Measurements from ENCODE around the gene BBX.

BBX gene

DNA sequence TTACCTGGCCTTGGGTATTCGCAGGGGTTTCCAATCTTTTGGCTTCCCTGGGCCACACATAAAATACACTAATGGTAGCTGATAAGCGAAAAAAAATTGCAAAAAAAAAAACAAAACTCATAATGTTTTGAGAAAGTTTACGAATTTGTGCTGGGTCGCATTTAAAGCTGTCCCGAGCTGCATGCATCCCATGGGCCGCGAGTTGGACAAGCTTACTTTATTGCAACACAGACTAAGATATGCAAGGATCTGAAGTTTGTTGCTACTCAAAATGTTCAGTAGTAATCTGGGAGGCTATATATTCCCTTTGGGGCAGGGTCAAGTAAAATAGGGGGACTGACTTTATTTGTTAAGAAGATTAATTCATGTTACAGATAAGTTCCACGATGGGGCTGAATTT, 320.2 kb downstream of the BBX start:
- H3K27ac ChIP-seq (ENCODE audit: low read depth, low read length): no peak overlapping the region

GRCh38 chr3:107845380-107846278, 322.9 kb downstream of the BBX start:
- H3K27me3 ChIP-seq (ENCODE audit: insufficient read depth, low read length): no peaks in the 10 kb centered on the region
- H3K4me1 ChIP-seq (ENCODE audit: insufficient read depth, low read length): peaks cover 6% of the 10 kb centered on the region
- H3K9me3 ChIP-seq (ENCODE audit: insufficient read depth, low read depth, low read length): no peaks in the 10 kb centered on the region
- H3K4me3 ChIP-seq (ENCODE audit: low read length): no peak overlapping the region
- H3K36me3 ChIP-seq (ENCODE audit: insufficient read depth, low read length): no peaks in the 10 kb centered on the region
- 90% methylated on average over 10 of the region's 11 CpGs for whole genome bisulfite sequencing
- no peak overlapping the region for H3K27ac ChIP-seq (ENCODE audit: low read depth, low read length)
- no peak overlapping the region for H3K9ac ChIP-seq (ENCODE audit: low read depth, low read length)

More for the DNA sequence above, 320.2 kb downstream of the BBX start:
- Histone ChIP-seq H3K9ac (ENCODE audit: low read depth, low read length) (no peak overlapping the region), H3K4me1 (ENCODE audit: insufficient read depth, low read length) (peaks cover 7% of the 10 kb centered on the region), H3K4me3 (ENCODE audit: low read length) (no peak overlapping the region), H3K36me3 (ENCODE audit: insufficient read depth, low read length) (no peaks in the 10 kb centered on the region), H3K9me3 (ENCODE audit: insufficient read depth, low read depth, low read length) (no peaks in the 10 kb centered on the region), H3K27me3 (ENCODE audit: insufficient read depth, low read length) (no peaks in the 10 kb centered on the region)
- 95% methylated on average over 7 of the region's 8 CpGs for WGBS

DNA sequence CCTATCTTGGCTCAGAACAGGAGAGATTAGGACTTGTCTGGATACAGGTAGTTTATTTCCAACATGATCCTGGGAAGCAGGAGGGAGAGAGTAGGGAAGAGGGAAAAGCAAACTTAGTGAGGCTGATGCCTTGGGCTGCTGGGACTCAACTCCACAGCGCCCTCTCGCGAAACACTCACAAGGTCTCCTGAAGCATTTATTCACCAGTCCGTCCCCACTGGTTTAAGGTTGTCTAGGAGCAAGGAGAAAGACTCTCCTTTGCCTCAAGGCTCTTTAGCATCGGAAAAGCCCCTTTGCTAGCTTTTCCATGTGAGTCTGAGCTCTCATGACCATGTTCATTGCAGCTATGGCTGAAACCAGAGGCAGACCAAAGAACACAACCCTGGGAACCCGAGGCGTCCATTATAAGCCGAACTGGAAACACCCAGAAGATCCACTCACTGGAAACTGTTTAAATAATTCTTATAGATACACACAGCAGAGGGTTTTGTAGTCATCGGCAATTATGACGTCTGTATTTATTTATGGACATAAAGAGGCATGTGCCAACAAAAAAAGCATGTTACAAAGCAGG, 323.6 kb downstream of the BBX start:
- no peaks in the 10 kb centered on the region for H3K4me1 ChIP-seq (ENCODE audit: insufficient read depth, low read length)
- H3K27me3 ChIP-seq (ENCODE audit: insufficient read depth, low read length): no peaks in the 10 kb centered on the region
- no peak overlapping the region for H3K9ac ChIP-seq (ENCODE audit: low read depth, low read length)
- H3K9me3 ChIP-seq (ENCODE audit: insufficient read depth, low read depth, low read length): no peaks in the 10 kb centered on the region
- no peaks in the 10 kb centered on the region for H3K36me3 ChIP-seq (ENCODE audit: insufficient read depth, low read length)
- no peak overlapping the region for H3K4me3 ChIP-seq (ENCODE audit: low read length)
- no peak overlapping the region for H3K27ac ChIP-seq (ENCODE audit: low read depth, low read length)
- WGBS: 45% methylated on average over 8 of the region's 10 CpGs

- H3K27me3 ChIP-seq (ENCODE audit: insufficient read depth, low read length): no peaks in the 10 kb centered on the region
- H3K4me3 ChIP-seq (ENCODE audit: low read length): no peak overlapping the region
- 0 out of 2 replicates have a peak, but pooled peaks cover 5% of the 10 kb centered on the region for H3K9me3 ChIP-seq (ENCODE audit: insufficient read depth, low read depth, low read length)
- 94% methylated on average over 7 of the region's 8 CpGs for WGBS
- H3K9ac ChIP-seq (ENCODE audit: low read depth, low read length): no peak overlapping the region
- no peak overlapping the region for H3K27ac ChIP-seq (ENCODE audit: low read depth, low read length)
- no peaks in the 10 kb centered on the region for H3K4me1 ChIP-seq (ENCODE audit: insufficient read depth, low read length)
- H3K36me3 ChIP-seq (ENCODE audit: insufficient read depth, low read length): no peaks in the 10 kb centered on the region
These were observed 325.0 kb downstream of the BBX start for GRCh38 chr3:107847791-107848190.

- Histone ChIP-seq H3K9me3 (ENCODE audit: insufficient read depth, low read depth, low read length) (0 out of 2 replicates have a peak, but pooled peaks cover 5% of the 10 kb centered on the region), H3K27ac (ENCODE audit: low read depth, low read length) (no peak overlapping the region), H3K4me1 (ENCODE audit: insufficient read depth, low read length) (no peaks in the 10 kb centered on the region), H3K36me3 (ENCODE audit: insufficient read depth, low read length) (no peaks in the 10 kb centered on the region), H3K9ac (ENCODE audit: low read depth, low read length) (no peak overlapping the region), H3K4me3 (ENCODE audit: low read length) (no peak overlapping the region), H3K27me3 (ENCODE audit: insufficient read depth, low read length) (no peaks in the 10 kb centered on the region)
- 94% methylated on average over 5 of the region's 5 CpGs for WGBS
These were observed 325.7 kb downstream of the BBX start for GRCh38 chr3:107848351-107848915.

DNA sequence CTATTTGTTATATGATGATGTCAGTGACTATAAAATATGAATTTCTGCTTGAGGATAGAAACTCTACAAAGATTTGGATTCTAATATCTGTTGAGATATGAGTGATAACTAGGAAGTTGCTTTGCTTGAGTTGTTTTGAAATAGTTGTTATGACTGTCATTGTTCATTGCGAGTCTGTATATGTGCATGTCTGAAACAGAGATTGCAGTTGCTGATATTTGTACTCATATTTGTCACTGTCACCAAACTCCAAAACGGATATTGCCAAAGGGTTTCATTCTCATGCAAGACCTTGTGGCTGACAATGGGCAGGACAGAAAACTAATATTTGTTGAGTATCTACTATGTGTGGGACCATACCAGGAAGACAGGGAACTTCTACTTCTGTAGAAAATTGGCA, 327.9 kb downstream of the BBX start:
- Histone ChIP-seq H3K27me3 (ENCODE audit: insufficient read depth, low read length) (no peaks in the 10 kb centered on the region), H3K9ac (ENCODE audit: low read depth, low read length) (no peak overlapping the region), H3K4me1 (ENCODE audit: insufficient read depth, low read length) (no peaks in the 10 kb centered on the region), H3K9me3 (ENCODE audit: insufficient read depth, low read depth, low read length) (0 out of 2 replicates have a peak, but pooled peaks cover 5% of the 10 kb centered on the region), H3K36me3 (ENCODE audit: insufficient read depth, low read length) (no peaks in the 10 kb centered on the region), H3K4me3 (ENCODE audit: low read length) (no peak overlapping the region), H3K27ac (ENCODE audit: low read depth, low read length) (no peak overlapping the region)
- WGBS: 85% methylated on average over 2 of the region's 2 CpGs

DNA sequence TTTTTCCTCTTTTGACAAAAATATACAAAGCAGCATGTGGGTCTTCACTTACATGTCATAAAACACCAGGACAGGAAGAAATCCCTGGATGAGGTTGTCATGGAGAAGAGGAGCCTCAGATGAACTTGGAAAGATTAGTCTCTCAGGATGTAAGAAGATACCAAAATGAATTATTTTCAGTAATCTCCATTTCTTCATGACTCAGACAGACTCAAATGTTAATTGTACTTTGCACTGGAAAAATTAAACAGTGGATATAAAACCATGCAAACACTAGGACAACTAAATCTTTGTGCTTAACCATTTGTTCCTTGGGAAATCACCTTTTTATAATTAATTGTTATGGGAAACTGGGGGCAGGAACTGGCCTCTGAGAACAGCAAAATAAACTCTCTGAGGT, 331.1 kb downstream of the BBX start:
- 0 out of 2 replicates have a peak, but pooled peaks cover 5% of the 10 kb centered on the region for H3K9me3 ChIP-seq (ENCODE audit: insufficient read depth, low read depth, low read length)
- no peak overlapping the region for H3K27ac ChIP-seq (ENCODE audit: low read depth, low read length)
- H3K4me3 ChIP-seq (ENCODE audit: low read length): no peak overlapping the region
- no peaks in the 10 kb centered on the region for H3K27me3 ChIP-seq (ENCODE audit: insufficient read depth, low read length)
- H3K4me1 ChIP-seq (ENCODE audit: insufficient read depth, low read length): no peaks in the 10 kb centered on the region
- H3K9ac ChIP-seq (ENCODE audit: low read depth, low read length): no peak overlapping the region
- no peaks in the 10 kb centered on the region for H3K36me3 ChIP-seq (ENCODE audit: insufficient read depth, low read length)

DNA sequence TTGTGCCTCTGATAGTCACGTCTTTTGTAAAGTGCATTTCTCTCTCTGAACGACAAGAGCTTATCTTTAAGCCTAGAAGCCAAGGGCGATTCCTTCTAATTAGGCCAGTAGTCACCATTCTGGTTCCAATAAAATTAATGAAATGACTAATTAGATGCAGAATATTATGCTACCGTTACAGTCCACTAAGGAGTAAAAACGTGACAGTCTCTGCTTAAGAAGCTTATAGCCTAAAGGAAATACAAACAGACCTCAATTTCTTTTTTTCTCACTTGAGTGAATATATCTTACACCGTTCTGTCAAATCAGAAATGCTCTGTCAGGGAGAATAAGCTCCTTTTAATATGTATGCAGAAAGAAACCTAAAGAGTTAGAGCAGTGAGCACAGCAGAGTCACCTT, 332.0 kb downstream of the BBX start:
- H3K9ac ChIP-seq (ENCODE audit: low read depth, low read length): no peak overlapping the region
- 87% methylated on average over 6 of the region's 6 CpGs for WGBS
- H3K9me3 ChIP-seq (ENCODE audit: insufficient read depth, low read depth, low read length): 0 out of 2 replicates have a peak, but pooled peaks cover 5% of the 10 kb centered on the region
- H3K27ac ChIP-seq (ENCODE audit: low read depth, low read length): no peak overlapping the region
- H3K36me3 ChIP-seq (ENCODE audit: insufficient read depth, low read length): no peaks in the 10 kb centered on the region
- H3K4me3 ChIP-seq (ENCODE audit: low read length): no peak overlapping the region
- no peaks in the 10 kb centered on the region for H3K4me1 ChIP-seq (ENCODE audit: insufficient read depth, low read length)
- H3K27me3 ChIP-seq (ENCODE audit: insufficient read depth, low read length): no peaks in the 10 kb centered on the region

GRCh38 chr3:107855710-107856109, 332.9 kb downstream of the BBX start:
- Histone ChIP-seq H3K36me3 (ENCODE audit: insufficient read depth, low read length) (no peaks in the 10 kb centered on the region), H3K27me3 (ENCODE audit: insufficient read depth, low read length) (no peaks in the 10 kb centered on the region), H3K4me3 (ENCODE audit: low read length) (no peak overlapping the region), H3K9me3 (ENCODE audit: insufficient read depth, low read depth, low read length) (0 out of 2 replicates have a peak, but pooled peaks cover 5% of the 10 kb centered on the region), H3K27ac (ENCODE audit: low read depth, low read length) (no peak overlapping the region), H3K4me1 (ENCODE audit: insufficient read depth, low read length) (no peaks in the 10 kb centered on the region), H3K9ac (ENCODE audit: low read depth, low read length) (no peak overlapping the region)
- 76% methylated on average over 5 of the region's 5 CpGs for WGBS

GRCh38 chr3:107857854-107858253, 335.1 kb downstream of the BBX start:
- Histone ChIP-seq H3K9me3 (ENCODE audit: insufficient read depth, low read depth, low read length) (no peaks in the 10 kb centered on the region), H3K27me3 (ENCODE audit: insufficient read depth, low read length) (no peaks in the 10 kb centered on the region), H3K4me1 (ENCODE audit: insufficient read depth, low read length) (no peaks in the 10 kb centered on the region), H3K36me3 (ENCODE audit: insufficient read depth, low read length) (no peaks in the 10 kb centered on the region), H3K27ac (ENCODE audit: low read depth, low read length) (no peak overlapping the region), H3K9ac (ENCODE audit: low read depth, low read length) (no peak overlapping the region), H3K4me3 (ENCODE audit: low read length) (no peak overlapping the region)
- 96% methylated on average over 4 of the region's 5 CpGs for WGBS

DNA sequence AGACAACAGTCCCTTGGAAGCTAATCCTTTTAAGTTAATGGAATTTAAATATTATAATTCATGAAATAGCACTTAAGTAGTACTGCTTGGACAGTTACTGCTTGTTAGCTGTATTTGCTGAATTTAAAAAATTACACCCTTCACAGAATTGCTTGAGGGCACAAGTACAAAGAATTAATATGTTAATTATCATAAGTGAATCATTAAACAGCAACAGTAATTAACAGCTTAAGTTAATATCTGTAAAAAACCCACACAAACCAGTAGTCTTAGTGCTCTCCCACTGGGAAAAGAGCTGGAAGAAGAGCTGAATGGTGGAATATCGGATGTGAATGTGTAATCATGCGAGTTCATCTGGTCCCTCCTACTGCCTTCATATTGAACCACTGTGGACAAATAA, 336.1 kb downstream of the BBX start:
- no peaks in the 10 kb centered on the region for H3K9me3 ChIP-seq (ENCODE audit: insufficient read depth, low read depth, low read length)
- 88% methylated on average over 2 of the region's 2 CpGs for WGBS
- no peak overlapping the region for H3K4me3 ChIP-seq (ENCODE audit: low read length)
- H3K36me3 ChIP-seq (ENCODE audit: insufficient read depth, low read length): no peaks in the 10 kb centered on the region
- H3K27me3 ChIP-seq (ENCODE audit: insufficient read depth, low read length): no peaks in the 10 kb centered on the region
- no peaks in the 10 kb centered on the region for H3K4me1 ChIP-seq (ENCODE audit: insufficient read depth, low read length)
- H3K27ac ChIP-seq (ENCODE audit: low read depth, low read length): no peak overlapping the region
- H3K9ac ChIP-seq (ENCODE audit: low read depth, low read length): no peak overlapping the region
